Gastroesophageal sphincter (tissue), 4 donors: ENCODE results near the gene LRFN2. TPM values are rescaled to one million over a fixed set of nuclear protein-coding genes. Genes with fewer than 3 reads are reported as not detected.

ENCODE experiments used
- ATAC-seq: fragments of 150-250 bp; one replicate; pipeline ENCODE4 v1.9.1; 2016; ENCODE audit warnings: mild to moderate bottlenecking, moderate library complexity
- H3K27ac ChIP-seq, 4 donors: fragments of 200-600 bp; sonication (generic) in 3 of 4; 1 replicate in 3 of 4; 2 replicates in 1 of 4; pipeline ENCODE4 v1.5.1; 2016 to 2019
- H3K27me3 ChIP-seq: fragments of 200-600 bp; sonication (generic); one replicate; pipeline ENCODE4 v1.5.1; 2019
- H3K36me3 ChIP-seq, 2 donors: fragments of 200-600 bp; sonication (generic); one replicate each; pipeline ENCODE4 v1.5.1; 2019; ENCODE audit warnings: control low read depth in 1 of 2
- H3K4me1 ChIP-seq, 3 donors: fragments of 200-600 bp; sonication (generic); 1 replicate in 2 of 3; 2 replicates in 1 of 3; pipeline ENCODE4 v1.5.1; 2016 to 2019; ENCODE audit warnings: control low read depth in 2 of 3
- H3K4me3 ChIP-seq, 2 donors: fragments of 200-600 bp; sonication (generic); one replicate each; pipeline ENCODE4 v1.5.1; 2019; ENCODE audit warnings: mild to moderate bottlenecking in 1 of 2, moderate library complexity in 1 of 2
- H3K9me3 ChIP-seq, 3 donors: fragments of 200-600 bp; sonication (generic); one replicate each; pipeline ENCODE4 v1.5.1; 2017 to 2019; ENCODE audit warnings: control low read depth in 2 of 3
- EP300 ChIP-seq: sonication (generic); formaldehyde crosslinking; IDR thresholded peaks from one replicate; pipeline ENCODE4 v1.6.1; 2017; ENCODE audit warnings: antibody characterized with exemption, mild to moderate bottlenecking
- POLR2A ChIP-seq, 2 donors: fragments of 450-650 bp; IDR thresholded peaks; one replicate each; pipeline ENCODE4 v1.6.1; 2017; ENCODE audit warnings: antibody characterized with exemption in 2 of 2, mild to moderate bottlenecking in 2 of 2, moderate library complexity in 1 of 2
- POLR2AphosphoS5 ChIP-seq: sonication (generic); formaldehyde crosslinking; IDR thresholded peaks from one replicate; pipeline ENCODE4 v1.6.1; 2017; ENCODE audit warnings: antibody characterized with exemption
- WGBS, 2 donors: methylation state at CpG; one replicate each; pipeline ENCODE4 v1.1.5; 2018; ENCODE audit warnings: low coverage in 1 of 2; 5-methylcytosine and 5-hydroxymethylcytosine counted together
- total RNA-seq, 4 donors: library from RNA; depleted of rRNA; stranded (reverse); fragments of >200 nt; gene quantifications; one replicate each; pipeline ENCODE4 v1.1.0, GENCODE V29; 2016
- TF ChIP-seq, protein P1 (sequence below), 4 experiments: fragments of 200-600 bp in 2 of 4; fragments of 450-650 bp in 2 of 4; sonication (generic) in 1 of 4; IDR thresholded peaks; one replicate each; pipeline ENCODE4 v1.5.1; 2017 to 2019; ENCODE audit warnings: antibody characterized with exemption in 4 of 4, mild to moderate bottlenecking in 2 of 4, moderate library complexity in 2 of 4

LRFN2 gene
- total RNA-seq, 4 donors from 2014 or later: 0.13 TPM; not detected in 3

DNA sequence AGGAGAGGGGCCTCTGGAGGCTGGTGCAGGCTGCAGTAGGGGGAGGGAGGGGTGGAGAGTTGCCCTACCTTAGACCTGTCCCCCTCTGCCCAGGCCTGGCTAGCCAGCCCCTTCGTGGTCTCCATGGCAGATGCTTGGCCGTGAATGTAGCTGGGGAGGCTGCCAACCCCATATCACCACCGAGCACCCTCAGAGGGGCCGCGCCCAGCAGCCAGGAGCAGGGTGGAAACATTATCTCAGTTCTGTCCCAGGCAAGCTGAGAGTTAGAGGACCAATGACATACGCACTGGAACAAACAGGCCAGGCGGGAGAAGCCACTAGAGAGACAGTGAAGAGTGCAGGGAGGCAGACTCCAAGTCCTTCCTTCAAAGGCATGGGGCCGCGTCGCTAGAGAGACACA is 66.5 kb downstream of the LRFN2 start:
- no peak for TF ChIP-seq POLR2A (IDR thresholded peaks at IDR 0.05)
- TF ChIP-seq, protein P1, sequence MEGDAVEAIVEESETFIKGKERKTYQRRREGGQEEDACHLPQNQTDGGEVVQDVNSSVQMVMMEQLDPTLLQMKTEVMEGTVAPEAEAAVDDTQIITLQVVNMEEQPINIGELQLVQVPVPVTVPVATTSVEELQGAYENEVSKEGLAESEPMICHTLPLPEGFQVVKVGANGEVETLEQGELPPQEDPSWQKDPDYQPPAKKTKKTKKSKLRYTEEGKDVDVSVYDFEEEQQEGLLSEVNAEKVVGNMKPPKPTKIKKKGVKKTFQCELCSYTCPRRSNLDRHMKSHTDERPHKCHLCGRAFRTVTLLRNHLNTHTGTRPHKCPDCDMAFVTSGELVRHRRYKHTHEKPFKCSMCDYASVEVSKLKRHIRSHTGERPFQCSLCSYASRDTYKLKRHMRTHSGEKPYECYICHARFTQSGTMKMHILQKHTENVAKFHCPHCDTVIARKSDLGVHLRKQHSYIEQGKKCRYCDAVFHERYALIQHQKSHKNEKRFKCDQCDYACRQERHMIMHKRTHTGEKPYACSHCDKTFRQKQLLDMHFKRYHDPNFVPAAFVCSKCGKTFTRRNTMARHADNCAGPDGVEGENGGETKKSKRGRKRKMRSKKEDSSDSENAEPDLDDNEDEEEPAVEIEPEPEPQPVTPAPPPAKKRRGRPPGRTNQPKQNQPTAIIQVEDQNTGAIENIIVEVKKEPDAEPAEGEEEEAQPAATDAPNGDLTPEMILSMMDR (IDR thresholded peaks at IDR 0.05): no peak
- TF ChIP-seq EP300: no peak
- TF ChIP-seq POLR2AphosphoS5: no peak
- peaks cover 11% of the 10 kb centered on the region for H3K27me3 ChIP-seq

DNA sequence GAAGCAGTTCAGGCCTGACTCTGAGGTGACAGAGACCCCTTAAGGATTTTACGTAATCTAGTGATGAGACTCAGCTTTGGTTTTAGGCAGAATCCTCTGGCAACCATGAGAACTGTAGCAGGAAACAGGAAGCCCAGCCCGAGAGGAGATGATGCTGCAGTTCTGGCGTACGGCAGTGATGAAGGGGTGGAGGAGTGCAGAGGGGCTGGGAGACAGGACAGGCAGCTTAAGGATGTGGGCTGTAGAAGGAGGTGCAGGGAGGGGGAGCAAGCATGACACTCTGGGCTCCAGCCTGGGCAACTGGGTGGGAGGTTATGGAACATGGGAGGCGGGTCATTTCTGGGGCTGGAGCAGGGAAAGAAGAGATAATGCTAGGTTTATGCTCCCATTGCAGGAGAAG is 67.1 kb downstream of the LRFN2 start:
- H3K9me3 ChIP-seq: no peaks in the 10 kb centered on the region
- peaks cover 0 to 3% (median 0%) of the 10 kb centered on the region in 3 donors for H3K4me1 ChIP-seq
- 67 to 92% methylated on average over 3 to 5 of the region's 5 CpGs for WGBS, 2 donors
- no peak for ATAC-seq
- H3K4me3 ChIP-seq: no peak overlapping the region
- no peak overlapping the region for H3K27ac ChIP-seq
- no peak for TF ChIP-seq POLR2AphosphoS5
- no peak for TF ChIP-seq EP300
- TF ChIP-seq, protein P1 (IDR thresholded peaks at IDR 0.05): no peak
- TF ChIP-seq POLR2A (IDR thresholded peaks at IDR 0.05): no peak
- no peaks in the 10 kb centered on the region for H3K36me3 ChIP-seq
- H3K27me3 ChIP-seq: peaks cover 11% of the 10 kb centered on the region

More for the DNA sequence above, 66.5 kb downstream of the LRFN2 start:
- WGBS, 2 donors: 57% methylated on average over 4 of the region's 10 CpGs; no CpG with 5 or more reads in 1 of the 2 donors
- Histone ChIP-seq H3K36me3 (no peaks in the 10 kb centered on the region), H3K27ac (no peak overlapping the region), H3K4me1 (no peaks in the 10 kb centered on the region), H3K4me3 (no peak overlapping the region), H3K9me3 (no peaks in the 10 kb centered on the region)
- ATAC-seq: no peak

DNA sequence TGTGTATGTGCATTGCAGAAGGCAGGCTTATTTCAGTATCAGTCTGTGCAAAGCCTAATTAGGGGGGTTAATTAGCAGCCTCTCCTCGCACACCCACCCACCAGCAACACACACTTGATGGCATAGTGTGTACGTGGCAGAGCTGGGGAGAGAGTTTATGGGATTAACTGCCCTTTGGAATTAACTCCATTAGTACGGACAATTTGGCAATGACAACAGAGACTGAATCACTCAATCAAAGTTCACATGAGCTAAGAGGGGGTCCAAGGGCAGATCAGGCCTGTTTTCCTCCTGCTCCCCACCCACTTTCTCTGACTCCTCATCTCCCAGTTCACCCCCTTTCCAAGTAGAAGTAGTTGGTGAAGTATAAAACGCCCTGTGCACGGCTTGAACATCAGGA is 69.5 kb downstream of the LRFN2 start:
- ATAC-seq: no peak
- 93% methylated on average over 3 to 4 of the region's 5 CpGs for WGBS, 2 donors
- TF ChIP-seq EP300: no peak
- TF ChIP-seq POLR2A (IDR thresholded peaks at IDR 0.05): no peak
- TF ChIP-seq, protein P1 (IDR thresholded peaks at IDR 0.05): no peak
- no peak for TF ChIP-seq POLR2AphosphoS5

DNA sequence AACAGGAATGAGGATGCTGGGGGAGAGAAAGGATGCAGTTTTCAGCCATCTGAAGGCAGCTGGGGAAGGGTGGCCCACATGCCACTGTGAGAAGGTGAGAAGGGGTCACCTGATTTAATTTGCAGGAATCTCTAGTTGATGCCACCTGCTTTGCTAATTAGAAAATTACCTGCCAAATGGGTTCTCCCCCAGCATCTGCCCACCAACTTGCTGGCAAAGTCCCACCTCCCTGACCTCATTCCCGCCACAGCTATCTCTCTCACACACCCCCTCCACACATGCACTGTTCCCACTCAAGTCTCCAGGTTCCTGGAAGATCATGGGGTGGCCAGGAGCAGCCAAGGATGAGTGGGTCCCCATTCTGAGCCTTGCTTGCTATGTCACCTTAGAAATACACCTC is 70.7 kb downstream of the LRFN2 start:
- TF ChIP-seq EP300: no peak
- no peak for TF ChIP-seq POLR2A (IDR thresholded peaks at IDR 0.05)
- TF ChIP-seq, protein P1 (IDR thresholded peaks at IDR 0.05): no peak
- TF ChIP-seq POLR2AphosphoS5: no peak
- H3K4me3 ChIP-seq: no peak overlapping the region
- 89% methylated on average over 1 of the region's 1 CpG; no CpG with 5 or more reads in 1 of the 2 donors for WGBS, 2 donors
- H3K9me3 ChIP-seq: no peaks in the 10 kb centered on the region
- H3K4me1 ChIP-seq: peaks cover 0 to 9% (median 0%) of the 10 kb centered on the region in 3 donors
- no peaks in the 10 kb centered on the region for H3K36me3 ChIP-seq
- no peak for ATAC-seq
- no peak overlapping the region for H3K27ac ChIP-seq
- H3K27me3 ChIP-seq: peaks cover 11% of the 10 kb centered on the region

More for the DNA sequence above, 69.5 kb downstream of the LRFN2 start:
- H3K36me3 ChIP-seq: no peaks in the 10 kb centered on the region
- H3K4me1 ChIP-seq: peaks cover 0 to 9% (median 0%) of the 10 kb centered on the region in 3 donors
- H3K4me3 ChIP-seq: no peak overlapping the region
- H3K27me3 ChIP-seq: peaks cover 11% of the 10 kb centered on the region
- H3K9me3 ChIP-seq: no peaks in the 10 kb centered on the region
- H3K27ac ChIP-seq: no peak overlapping the region

DNA sequence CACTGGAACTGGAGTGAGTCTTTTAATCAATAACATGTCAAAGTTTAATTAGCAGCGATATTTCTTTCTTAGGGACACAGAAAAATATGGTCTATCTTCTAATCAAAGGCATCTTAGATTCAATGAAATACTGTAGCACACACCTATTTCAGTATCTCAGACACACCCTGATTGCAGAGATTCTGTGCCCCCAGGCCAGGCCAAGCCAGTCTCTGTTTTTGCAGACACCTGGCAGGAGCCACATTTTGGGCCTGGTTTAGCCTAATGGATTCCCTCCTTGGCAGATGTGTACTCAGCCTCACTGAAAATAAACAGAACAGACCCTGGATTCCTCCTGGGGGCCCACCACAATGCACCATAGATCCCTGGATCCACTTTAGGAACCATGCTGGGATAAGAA is 74.8 kb downstream of the LRFN2 start:
- H3K27me3 ChIP-seq: no peaks in the 10 kb centered on the region
- no peak overlapping the region for H3K4me3 ChIP-seq
- TF ChIP-seq POLR2AphosphoS5 (no peak), EP300 (no peak), POLR2A (IDR thresholded peaks at IDR 0.05) (no peak)
- TF ChIP-seq, protein P1 (IDR thresholded peaks at IDR 0.05): no peak
- peaks cover 0 to 9% (median 0%) of the 10 kb centered on the region in 3 donors for H3K4me1 ChIP-seq
- 100% methylated on average over 1 of the region's 1 CpG for WGBS, 2 donors
- no peaks in the 10 kb centered on the region for H3K9me3 ChIP-seq
- H3K36me3 ChIP-seq: no peaks in the 10 kb centered on the region
- no peak for ATAC-seq
- no peak overlapping the region for H3K27ac ChIP-seq
